GM18502 (cell line): Measurements from ENCODE around the gene TBC1D16.

Experiments
- ATAC-seq: cut with Tn5 transposase; IDR thresholded peaks from one replicate; pipeline ENCODE4 v1.9.1; 2021; ENCODE audit warnings: mild to moderate bottlenecking; ENCODE audit not compliant: unreplicated experiment, poor library complexity

Gene TBC1D16

GRCh38 chr17:79990051-79990592 is 45.5 kb downstream of the TBC1D16 start:
- no peak for ATAC-seq

DNA sequence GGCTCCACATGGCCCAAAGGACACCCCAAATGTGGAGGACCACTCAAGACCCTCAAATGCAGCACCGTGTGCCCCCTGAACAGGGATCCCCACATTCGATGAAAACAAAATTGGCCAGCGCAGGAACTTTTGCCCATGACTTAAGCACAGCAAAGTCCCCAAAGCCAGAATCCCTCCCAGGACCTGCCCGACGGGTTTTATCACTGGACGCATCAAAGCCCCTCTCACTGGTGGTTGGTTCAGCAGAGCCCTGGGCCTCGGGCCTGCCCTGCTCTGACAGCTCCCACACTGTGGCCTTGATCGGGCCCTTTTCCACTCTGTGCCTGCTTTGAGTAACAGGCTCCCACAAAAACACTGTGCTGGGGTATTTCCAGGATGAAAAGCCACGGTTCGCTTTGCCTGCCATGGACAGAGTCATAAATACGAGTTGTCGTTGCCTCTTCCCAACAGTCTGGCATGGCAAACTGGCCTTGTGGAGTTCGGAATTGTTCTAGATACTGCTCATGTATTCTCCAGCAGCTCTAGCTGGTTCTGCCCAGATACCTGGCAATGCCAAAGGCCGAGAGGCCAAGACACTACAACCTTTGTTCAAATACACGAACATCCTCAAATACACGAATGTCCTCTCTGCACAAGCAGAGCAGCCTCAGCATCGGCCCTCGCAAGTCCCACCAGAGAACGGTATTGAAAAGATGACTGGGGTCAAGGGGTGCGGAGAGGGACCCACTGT is 46.4 kb downstream of the TBC1D16 start:
- no peak for ATAC-seq

DNA sequence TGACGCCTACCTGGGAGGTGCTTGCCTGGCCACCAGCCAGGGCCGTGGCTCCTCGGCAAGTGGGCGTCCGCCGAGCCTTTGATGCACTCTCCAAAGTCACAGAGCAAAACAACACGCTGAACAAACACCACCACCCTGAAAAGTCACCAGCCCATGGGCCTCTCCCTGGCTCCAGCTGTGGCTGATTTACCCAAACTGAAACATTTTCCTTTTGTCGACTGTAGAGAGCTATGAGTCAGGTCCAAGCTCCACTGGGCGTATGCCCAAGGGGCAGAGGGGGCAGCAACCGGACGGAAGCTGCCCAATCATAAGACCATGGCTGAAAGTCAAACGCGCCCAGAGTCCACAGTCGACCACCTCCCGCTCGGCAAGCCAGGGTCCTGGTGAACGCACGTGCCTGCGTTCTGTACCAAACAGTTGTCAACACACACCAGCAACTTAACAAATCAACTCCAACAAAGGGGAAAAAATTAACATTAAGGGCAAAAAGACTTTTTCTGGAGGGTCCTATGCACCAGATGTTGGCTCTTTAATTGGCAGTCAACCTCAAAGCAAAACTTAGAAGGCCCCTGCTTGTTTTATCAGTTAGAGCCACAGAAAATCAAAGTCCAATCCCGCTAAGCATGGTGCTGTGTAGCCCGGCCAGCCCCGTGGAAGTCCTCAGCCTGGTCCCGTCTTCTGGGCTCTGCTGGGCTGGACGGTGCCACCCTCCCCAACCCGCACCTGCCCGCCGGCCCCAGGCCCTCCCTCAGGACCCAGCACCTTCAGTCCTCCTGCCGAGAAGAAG is 47.3 kb downstream of the TBC1D16 start:
- no peak for ATAC-seq

- ATAC-seq, result no peak
These were observed 47.8 kb downstream of the TBC1D16 start for GRCh38 chr17:79987935-79988184.

GRCh38 chr17:79987187-79987934 is 48.3 kb downstream of the TBC1D16 start:
- no peak for ATAC-seq

GRCh38 chr17:79986411-79987186 is 49.1 kb downstream of the TBC1D16 start:
- no peak for ATAC-seq

- ATAC-seq, result no peak
These were observed 49.7 kb downstream of the TBC1D16 start for GRCh38 chr17:79985943-79986391.

GRCh38 chr17:79985361-79985942 is 50.2 kb downstream of the TBC1D16 start:
- ATAC-seq, result no peak

DNA sequence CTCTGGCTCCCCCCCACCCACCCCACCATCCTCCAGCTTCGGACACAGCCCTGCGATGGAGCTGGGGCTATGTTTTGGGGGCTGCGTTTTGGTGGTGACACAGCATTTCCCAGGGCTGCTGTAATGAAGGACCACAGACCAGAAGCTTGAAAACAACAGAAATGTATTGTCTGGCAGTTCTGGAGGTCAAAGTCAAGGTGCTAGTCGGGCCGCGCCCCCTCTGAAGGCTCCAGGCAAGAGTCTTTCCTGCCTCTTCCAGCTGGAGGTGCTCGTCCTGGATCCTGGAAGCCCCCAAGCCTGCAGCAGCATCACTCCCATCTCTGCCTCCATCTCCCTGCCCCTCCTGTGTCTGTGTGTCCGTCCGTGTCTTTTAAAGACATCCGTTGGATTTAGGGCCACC is 50.8 kb downstream of the TBC1D16 start:
- ATAC-seq, result no peak

DNA sequence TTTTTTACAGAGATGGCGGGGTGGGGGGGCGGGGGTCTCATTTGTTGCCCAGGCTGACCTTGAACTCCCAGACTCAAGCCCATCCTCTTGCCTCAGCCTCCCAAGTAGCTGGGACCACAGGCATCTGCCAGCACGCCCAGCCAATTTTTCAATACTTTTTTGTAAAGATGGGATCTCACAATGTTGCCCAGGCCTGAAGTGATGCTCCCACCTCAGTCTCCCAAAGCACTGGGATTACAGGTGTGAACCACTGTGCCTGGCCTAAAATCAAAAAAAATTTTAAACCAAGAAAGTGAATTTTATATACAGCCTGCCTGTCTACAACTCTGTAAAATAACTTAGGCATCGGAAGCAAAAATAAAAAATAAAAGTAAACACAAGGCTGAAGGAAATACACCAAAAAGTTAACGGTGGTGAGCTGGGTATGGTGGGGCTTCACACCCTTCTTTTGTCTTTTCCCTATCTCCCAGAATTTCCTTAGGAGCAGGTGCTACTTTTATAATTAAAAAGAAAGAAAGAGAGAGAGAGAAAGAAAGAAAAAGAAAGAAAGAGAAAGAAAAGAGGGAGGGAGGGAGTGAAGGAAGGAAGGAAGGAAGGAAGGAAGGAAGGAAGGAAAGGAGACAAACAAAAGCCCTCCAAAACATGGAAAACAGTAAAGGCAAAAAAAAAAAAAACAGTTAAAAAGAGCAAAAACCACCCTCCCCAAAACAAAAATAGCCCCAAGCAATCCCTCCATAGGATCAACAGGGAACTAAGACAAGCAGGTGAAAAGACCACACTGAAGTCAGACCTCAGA is 51.4 kb downstream of the TBC1D16 start:
- ATAC-seq, result no peak

GRCh38 chr17:79983456-79983855 is 52.2 kb downstream of the TBC1D16 start:
- no peak for ATAC-seq

DNA sequence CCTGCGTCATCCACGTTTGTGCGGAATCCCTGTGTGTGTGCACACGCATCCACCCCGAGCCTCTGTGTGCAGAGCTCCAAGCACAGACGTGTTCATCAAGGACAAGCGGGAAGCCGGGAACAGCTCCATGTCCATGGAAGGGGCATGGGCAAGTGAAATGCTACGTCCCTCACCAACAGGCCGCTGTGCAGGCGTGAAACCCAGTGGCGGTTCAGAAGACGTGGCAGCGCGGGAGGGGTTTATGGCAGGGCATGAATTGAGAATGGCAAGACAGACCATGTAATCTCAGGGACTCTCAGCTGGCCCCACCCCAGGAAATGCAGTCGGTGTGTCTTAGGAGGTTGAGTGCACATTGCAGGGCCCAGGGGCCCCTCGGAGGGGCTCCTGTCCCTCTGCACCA is 52.7 kb downstream of the TBC1D16 start:
- no peak for ATAC-seq

- ATAC-seq, result no peak
These were observed 54.0 kb downstream of the TBC1D16 start for GRCh38 chr17:79981661-79982101.

- ATAC-seq, result no peak
These were observed 54.6 kb downstream of the TBC1D16 start for GRCh38 chr17:79981090-79981489.

DNA sequence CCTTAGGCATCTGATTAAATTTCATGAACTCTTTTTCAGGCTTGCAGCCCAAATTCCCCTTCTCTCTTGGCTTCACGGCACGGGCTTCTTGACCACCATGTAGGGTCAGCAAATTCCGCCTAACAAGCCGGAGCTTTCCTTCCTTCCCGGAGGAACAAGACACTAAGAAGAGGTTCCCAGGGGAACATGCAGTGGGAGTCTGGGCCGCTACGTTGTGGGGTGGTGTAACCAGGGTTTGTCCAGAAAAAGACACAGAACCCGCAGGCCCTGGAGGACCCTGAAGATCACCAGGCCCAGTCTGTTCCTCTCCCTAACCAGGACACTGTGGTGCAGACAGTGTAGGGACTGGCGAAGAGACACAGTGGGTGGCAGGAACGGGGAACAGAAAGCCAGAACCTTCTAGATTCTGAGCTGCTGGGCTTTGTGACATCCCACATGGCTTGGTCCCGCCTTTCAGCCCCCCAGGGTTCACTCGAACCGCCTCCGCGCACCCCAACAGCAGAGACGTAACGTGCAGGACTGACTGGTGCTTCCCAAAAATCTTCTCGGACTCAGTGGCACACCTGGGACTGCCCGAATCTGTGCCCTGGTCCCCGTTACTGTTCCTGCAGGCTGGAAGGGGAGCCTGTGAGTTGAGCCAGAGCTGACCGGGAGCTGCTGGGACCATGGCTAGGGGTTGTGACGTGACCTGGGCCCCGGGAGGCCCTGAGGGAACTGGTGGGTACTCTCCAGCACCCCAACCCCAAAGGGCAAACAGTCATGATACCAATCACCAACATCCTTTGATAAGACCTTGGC is 55.2 kb downstream of the TBC1D16 start:
- ATAC-seq, result no peak

DNA sequence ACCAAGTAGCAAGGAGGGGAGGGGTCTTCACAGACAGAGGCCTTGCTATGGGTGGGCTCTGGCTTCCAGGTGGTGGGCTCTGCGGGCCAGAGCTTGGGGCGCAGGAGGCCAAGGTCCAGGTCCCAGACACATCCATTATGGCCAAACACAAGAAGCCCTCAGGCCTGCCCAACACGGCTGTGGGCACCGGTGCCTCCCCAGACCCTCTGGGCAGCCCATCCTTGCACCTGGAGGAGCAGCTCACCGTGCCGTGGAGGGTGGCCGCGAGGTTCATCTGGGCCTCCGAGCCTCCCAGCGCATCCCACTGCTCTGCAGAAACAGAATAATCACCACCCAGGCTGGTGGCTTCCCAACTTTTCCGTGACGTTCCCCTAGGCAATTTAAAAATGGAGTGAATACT is 55.9 kb downstream of the TBC1D16 start:
- no peak for ATAC-seq

DNA sequence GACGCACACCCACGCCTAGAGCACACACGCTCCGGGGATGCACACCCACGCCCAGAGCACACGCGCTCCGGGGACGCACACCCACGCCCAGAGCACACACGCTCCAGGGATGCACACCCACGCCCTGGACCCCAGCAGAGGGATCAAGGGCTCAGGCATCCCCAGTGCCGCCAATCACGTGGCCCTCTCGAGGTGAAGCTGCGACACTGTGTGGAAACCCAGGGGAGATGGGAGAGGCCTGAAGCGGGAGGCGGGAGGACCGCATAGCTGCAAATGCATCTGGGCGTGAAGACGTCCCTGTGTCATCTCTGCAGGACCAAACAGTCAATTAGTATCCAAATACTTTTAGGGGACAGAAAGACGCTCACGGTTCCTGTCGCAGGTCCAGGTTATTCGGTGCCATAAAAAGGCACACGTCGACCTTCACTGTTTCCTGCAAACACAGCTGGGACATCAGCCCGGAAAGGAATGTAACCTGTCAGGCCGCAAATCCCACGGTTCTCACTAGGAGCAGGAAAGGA is 56.4 kb downstream of the TBC1D16 start:
- no peak for ATAC-seq

GRCh38 chr17:79978548-79978855 is 57.2 kb downstream of the TBC1D16 start:
- ATAC-seq, result no peak
